ENCODE measurements around the gene SOCS7. TPM values are rescaled to one million over a fixed set of nuclear protein-coding genes. Genes with fewer than 3 reads are reported as not detected.

Gene SOCS7
- polyA plus RNA-seq, 1 donor (not counting 4 experiments of a cell fraction or from before 2014, with no cell fraction given): 7.5 TPM

- Histone ChIP-seq H2AFZ (ENCODE audit: control insufficient read depth, low read length) (no peak overlapping the region), H3K79me2 (ENCODE audit: control insufficient read depth, insufficient read depth, low read length) (no peaks in the 10 kb centered on the region), H3K27ac (ENCODE audit: control insufficient read depth, insufficient read depth, low read length) (no peak overlapping the region), H3K4me2 (ENCODE audit: control insufficient read depth, extremely low read depth, insufficient read depth, low read depth, low read length) (no peak overlapping the region), H3K36me3 (ENCODE audit: control insufficient read depth in 2 of 2, extremely low read depth in 1 of 2, insufficient read depth in 2 of 2, low read length in 2 of 2) (no peaks in the 10 kb centered on the region), H3K4me3 (ENCODE audit: control insufficient read depth in 2 of 3, extremely low read depth in 1 of 3, insufficient read depth in 2 of 3, low read depth in 1 of 3, low read length in 3 of 3) (no peak overlapping the region), H3K9ac (ENCODE audit: control insufficient read depth, extremely low read depth, insufficient read depth, low read length) (no peak overlapping the region), H4K20me1 (ENCODE audit: control insufficient read depth, extremely low read depth, insufficient read depth, low read length) (no peaks in the 10 kb centered on the region), H3K27me3 (ENCODE audit: control insufficient read depth, extremely low read depth, insufficient read depth, low read length) (peaks cover 61% of the 10 kb centered on the region), H3K4me1 (ENCODE audit: control insufficient read depth, extremely low read depth, insufficient read depth, low read length) (peaks cover 10% of the 10 kb centered on the region), H3K9me1 (ENCODE audit: control insufficient read depth, extremely low read depth, insufficient read depth, low read length) (no peaks in the 10 kb centered on the region), H3K9me3 (ENCODE audit: control insufficient read depth, low read depth, low read length) (no peaks in the 10 kb centered on the region)
- dilution Hi-C loops (cut with MboI; ENCODE audit: extremely low pct_ligation_motif_present, low sequenced_read_pairs): no loop called here
- DNase-seq (ENCODE audit: low read depth, low spot score) (no peak), FAIRE-seq (no peak)
- TF ChIP-seq EZH2 (IDR thresholded peaks at IDR 0.05; ENCODE audit: low read length): peak; percentile 90
- no peak for TF ChIP-seq CTCF (optimal IDR thresholded peaks at IDR 0.05 in 1 of 3, IDR thresholded peaks at IDR 0.05 in 1 of 3, conservative IDR thresholded peaks at IDR 0.05 in 1 of 3; ENCODE audit: extremely low read depth in 1 of 3, insufficient read depth in 2 of 3, low read length in 3 of 3)
Measured at GRCh38 chr17:38419508-38419981, 67.9 kb downstream of the SOCS7 start.

- Histone ChIP-seq H3K4me3 (ENCODE audit: control insufficient read depth in 2 of 3, extremely low read depth in 1 of 3, insufficient read depth in 2 of 3, low read depth in 1 of 3, low read length in 3 of 3) (no peak overlapping the region), H3K27ac (ENCODE audit: control insufficient read depth, insufficient read depth, low read length) (no peak overlapping the region), H3K27me3 (ENCODE audit: control insufficient read depth, extremely low read depth, insufficient read depth, low read length) (peaks cover 61% of the 10 kb centered on the region), H3K79me2 (ENCODE audit: control insufficient read depth, insufficient read depth, low read length) (no peaks in the 10 kb centered on the region), H3K4me2 (ENCODE audit: control insufficient read depth, extremely low read depth, insufficient read depth, low read depth, low read length) (no peak overlapping the region), H3K9me3 (ENCODE audit: control insufficient read depth, low read depth, low read length) (no peaks in the 10 kb centered on the region), H3K36me3 (ENCODE audit: control insufficient read depth in 2 of 2, extremely low read depth in 1 of 2, insufficient read depth in 2 of 2, low read length in 2 of 2) (no peaks in the 10 kb centered on the region), H3K4me1 (ENCODE audit: control insufficient read depth, extremely low read depth, insufficient read depth, low read length) (peaks cover 2% of the 10 kb centered on the region), H4K20me1 (ENCODE audit: control insufficient read depth, extremely low read depth, insufficient read depth, low read length) (no peaks in the 10 kb centered on the region), H3K9ac (ENCODE audit: control insufficient read depth, extremely low read depth, insufficient read depth, low read length) (no peak overlapping the region), H3K9me1 (ENCODE audit: control insufficient read depth, extremely low read depth, insufficient read depth, low read length) (no peaks in the 10 kb centered on the region), H2AFZ (ENCODE audit: control insufficient read depth, low read length) (no peak overlapping the region)
- DNase-seq (ENCODE audit: low read depth, low spot score) (no peak), FAIRE-seq (no peak)
- TF ChIP-seq EZH2 (IDR thresholded peaks at IDR 0.05; ENCODE audit: low read length): no peak
- dilution Hi-C loops (cut with MboI; ENCODE audit: extremely low pct_ligation_motif_present, low sequenced_read_pairs): no loop called here
Measured at GRCh38 chr17:38420518-38420917, 68.9 kb downstream of the SOCS7 start.

All from keratinocyte (primary cell).